HUES6 (cell line): Measurements from ENCODE around the gene ZNF106.

Experiments
- H3K27ac ChIP-seq: 2 replicates; pipeline ENCODE4 v1.7.0; 2013; ENCODE audit warnings: low read depth, mild to moderate bottlenecking, low read length, inconsistent platforms
- H3K27me3 ChIP-seq: 2 replicates; pipeline ENCODE4 v1.6.1; 2013; ENCODE audit warnings: low read length; ENCODE audit not compliant: control insufficient read depth, insufficient read depth
- H3K36me3 ChIP-seq: 2 replicates; pipeline ENCODE4 v1.6.1; 2013; ENCODE audit warnings: low read length; ENCODE audit not compliant: control insufficient read depth, insufficient read depth
- H3K4me1 ChIP-seq: 2 replicates; pipeline ENCODE4 v1.6.1; 2013; ENCODE audit warnings: low read length; ENCODE audit not compliant: control insufficient read depth, insufficient read depth
- H3K4me3 ChIP-seq: 2 replicates; pipeline ENCODE4 v1.5.1; 2013; ENCODE audit warnings: low read depth, low read length
- H3K9ac ChIP-seq: one replicate; pipeline ENCODE4 v1.6.1; 2013; ENCODE audit warnings: mild to moderate bottlenecking, low read length
- H3K9me3 ChIP-seq: 2 replicates; pipeline ENCODE4 v1.6.1; 2013; ENCODE audit warnings: low read depth, low read length; ENCODE audit not compliant: control insufficient read depth, insufficient read depth

ZNF106 gene

GRCh38 chr15:42447599-42447998 lies 43.3 kb downstream of the ZNF106 start:
- H3K27ac ChIP-seq = no peak overlapping the region
- H3K4me1 ChIP-seq = no peaks in the 10 kb centered on the region
- no peaks in the 10 kb centered on the region for H3K9me3 ChIP-seq
- peaks cover 66% of the 10 kb centered on the region for H3K36me3 ChIP-seq
- no peaks in the 10 kb centered on the region for H3K27me3 ChIP-seq
- H3K4me3 ChIP-seq = no peak overlapping the region
- H3K9ac ChIP-seq = no peak overlapping the region

DNA sequence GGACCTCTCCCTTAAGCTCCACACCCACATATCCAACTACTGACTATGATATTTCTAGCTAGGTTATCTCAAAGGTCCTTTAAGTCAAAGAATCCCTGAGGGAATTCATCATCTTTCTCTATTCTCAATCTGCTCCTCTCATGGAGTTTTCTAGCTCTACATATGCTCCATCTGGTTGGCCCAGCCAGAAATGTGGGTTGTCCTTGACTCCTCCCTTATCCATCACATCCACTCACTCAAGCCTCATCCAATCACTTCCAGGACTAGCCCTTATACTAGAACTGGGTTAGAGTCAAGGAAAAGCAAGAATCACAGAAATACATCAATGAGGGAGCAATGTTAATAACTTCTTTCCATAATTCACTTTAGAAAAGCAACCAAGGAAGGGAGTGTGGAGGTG lies 45.4 kb downstream of the ZNF106 start:
- H3K4me3 ChIP-seq = no peak overlapping the region
- peaks cover 66% of the 10 kb centered on the region for H3K36me3 ChIP-seq
- no peaks in the 10 kb centered on the region for H3K9me3 ChIP-seq
- no peak overlapping the region for H3K9ac ChIP-seq
- no peak overlapping the region for H3K27ac ChIP-seq
- H3K27me3 ChIP-seq = no peaks in the 10 kb centered on the region
- H3K4me1 ChIP-seq = no peaks in the 10 kb centered on the region

GRCh38 chr15:42444415-42445063 lies 46.4 kb downstream of the ZNF106 start:
- no peaks in the 10 kb centered on the region for H3K27me3 ChIP-seq
- no peak overlapping the region for H3K9ac ChIP-seq
- no peak overlapping the region for H3K27ac ChIP-seq
- H3K4me3 ChIP-seq = no peak overlapping the region
- no peaks in the 10 kb centered on the region for H3K4me1 ChIP-seq
- peaks cover 61% of the 10 kb centered on the region for H3K36me3 ChIP-seq
- H3K9me3 ChIP-seq = no peaks in the 10 kb centered on the region

GRCh38 chr15:42427429-42428223 lies 63.3 kb downstream of the ZNF106 start:
- Histone ChIP-seq H3K4me1 (no peaks in the 10 kb centered on the region), H3K9me3 (no peaks in the 10 kb centered on the region), H3K36me3 (peaks cover 84% of the 10 kb centered on the region), H3K27me3 (no peaks in the 10 kb centered on the region), H3K4me3 (no peak overlapping the region), H3K9ac (no peak overlapping the region), H3K27ac (no peak overlapping the region)

DNA sequence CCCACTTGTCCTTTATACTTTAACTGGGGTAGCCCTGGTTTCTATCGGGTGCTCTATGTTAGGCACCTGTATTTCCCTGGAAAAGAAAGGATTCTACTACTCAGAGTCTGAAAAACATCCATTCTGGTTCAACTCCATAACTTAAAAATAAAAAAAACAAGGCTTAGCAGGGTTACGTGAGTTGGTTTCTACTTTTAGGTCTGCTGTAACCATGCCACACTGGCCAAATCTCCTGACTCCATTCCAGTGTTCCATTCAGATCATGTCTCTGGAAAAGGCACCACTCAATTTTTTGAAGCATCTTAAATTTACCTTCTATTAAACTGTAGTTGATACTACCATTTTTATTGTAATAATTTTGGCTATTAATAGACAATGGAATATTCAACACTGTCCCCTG lies 69.6 kb downstream of the ZNF106 start:
- no peaks in the 10 kb centered on the region for H3K9me3 ChIP-seq
- H3K4me3 ChIP-seq = no peak overlapping the region
- peaks cover 78% of the 10 kb centered on the region for H3K36me3 ChIP-seq

DNA sequence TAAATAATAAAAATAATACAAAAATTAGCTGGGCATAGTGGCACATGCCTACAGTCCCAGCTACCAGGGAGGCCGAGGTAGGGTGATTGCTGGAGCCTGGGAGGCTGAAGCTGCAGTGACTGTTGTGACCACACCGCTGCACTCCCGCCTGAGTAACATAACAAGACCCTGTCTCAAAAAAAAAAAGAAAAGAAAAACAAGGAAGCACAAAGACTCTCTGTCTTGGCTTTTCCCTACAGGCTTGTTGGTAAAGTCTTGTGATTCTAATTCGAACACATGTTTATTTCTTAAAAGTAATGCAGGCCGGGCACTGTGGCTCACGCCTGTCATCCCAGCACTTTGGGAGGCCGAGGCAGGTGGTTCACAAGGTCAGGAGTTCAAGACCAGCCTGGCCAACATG lies 71.6 kb downstream of the ZNF106 start:
- no peaks in the 10 kb centered on the region for H3K27me3 ChIP-seq
- no peak overlapping the region for H3K9ac ChIP-seq
- no peaks in the 10 kb centered on the region for H3K9me3 ChIP-seq
- no peaks in the 10 kb centered on the region for H3K4me1 ChIP-seq
- no peak overlapping the region for H3K27ac ChIP-seq
- H3K36me3 ChIP-seq = peaks cover 79% of the 10 kb centered on the region
- no peak overlapping the region for H3K4me3 ChIP-seq

More for the DNA sequence above, 69.6 kb downstream of the ZNF106 start:
- Histone ChIP-seq H3K27me3 (no peaks in the 10 kb centered on the region), H3K4me1 (no peaks in the 10 kb centered on the region), H3K27ac (no peak overlapping the region), H3K9ac (no peak overlapping the region)

DNA sequence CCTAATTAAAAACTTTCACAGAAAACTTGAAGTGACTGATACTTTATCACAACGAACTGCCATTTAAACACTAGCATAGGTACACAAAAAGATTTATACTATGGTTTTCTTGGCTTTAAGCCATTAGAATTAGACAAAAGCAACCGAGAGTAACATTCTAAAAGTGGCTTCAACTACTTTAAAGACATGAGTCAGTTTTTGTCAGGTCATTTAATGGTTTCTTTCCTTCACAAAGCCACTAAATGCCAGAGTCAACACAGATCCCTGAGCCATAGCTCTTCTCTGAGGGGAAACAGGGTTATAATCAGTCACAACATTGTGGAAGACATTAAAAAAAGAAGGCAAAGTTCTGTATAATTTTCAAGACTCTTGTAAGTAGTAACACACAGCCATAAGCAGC lies 77.0 kb downstream of the ZNF106 start:
- no peak overlapping the region for H3K9ac ChIP-seq
- H3K27ac ChIP-seq = no peak overlapping the region
- H3K9me3 ChIP-seq = no peaks in the 10 kb centered on the region
- H3K4me3 ChIP-seq = no peak overlapping the region
- H3K27me3 ChIP-seq = no peaks in the 10 kb centered on the region
- H3K36me3 ChIP-seq = peaks cover 54% of the 10 kb centered on the region
- H3K4me1 ChIP-seq = no peaks in the 10 kb centered on the region

GRCh38 chr15:42411884-42412283 lies 79.1 kb downstream of the ZNF106 start:
- Histone ChIP-seq H3K9ac (no peak overlapping the region), H3K36me3 (peaks cover 38% of the 10 kb centered on the region), H3K9me3 (no peaks in the 10 kb centered on the region), H3K4me3 (no peak overlapping the region), H3K27me3 (no peaks in the 10 kb centered on the region), H3K4me1 (no peaks in the 10 kb centered on the region), H3K27ac (no peak overlapping the region)

GRCh38 chr15:42409011-42409410 lies 81.9 kb downstream of the ZNF106 start:
- Histone ChIP-seq H3K4me3 (no peak overlapping the region), H3K9me3 (no peaks in the 10 kb centered on the region), H3K9ac (no peak overlapping the region), H3K36me3 (peaks cover 15% of the 10 kb centered on the region; the same call in 1 of the 2 replicates), H3K27ac (no peak overlapping the region), H3K4me1 (no peaks in the 10 kb centered on the region; the same call in 1 of the 2 replicates), H3K27me3 (no peaks in the 10 kb centered on the region)

DNA sequence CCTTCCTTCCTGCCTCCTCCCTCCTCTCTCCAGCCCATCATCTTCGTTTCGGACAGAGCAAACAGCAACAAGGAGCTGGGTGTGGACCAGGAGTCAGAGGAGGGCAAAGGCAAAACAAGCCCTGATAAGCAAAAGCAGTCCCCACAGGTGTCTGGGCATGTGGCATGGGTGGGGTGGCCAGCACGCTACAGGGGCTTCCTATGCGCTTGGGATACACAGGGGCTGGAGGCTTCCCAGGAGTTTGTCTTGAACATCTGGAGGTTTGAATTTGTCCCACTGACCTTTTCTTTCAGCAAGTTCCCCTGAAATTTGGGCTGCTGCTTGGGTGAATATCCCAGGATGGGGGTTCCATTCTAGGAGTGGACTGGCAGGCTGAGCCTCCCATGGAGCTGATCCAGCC lies 82.8 kb downstream of the ZNF106 start:
- peaks cover 15% of the 10 kb centered on the region; the same call in 1 of the 2 replicates for H3K36me3 ChIP-seq
- no peak overlapping the region for H3K4me3 ChIP-seq
- no peaks in the 10 kb centered on the region; the same call in 1 of the 2 replicates for H3K4me1 ChIP-seq
- no peaks in the 10 kb centered on the region for H3K9me3 ChIP-seq
- H3K27me3 ChIP-seq = no peaks in the 10 kb centered on the region
- no peak overlapping the region for H3K9ac ChIP-seq
- no peak overlapping the region for H3K27ac ChIP-seq

DNA sequence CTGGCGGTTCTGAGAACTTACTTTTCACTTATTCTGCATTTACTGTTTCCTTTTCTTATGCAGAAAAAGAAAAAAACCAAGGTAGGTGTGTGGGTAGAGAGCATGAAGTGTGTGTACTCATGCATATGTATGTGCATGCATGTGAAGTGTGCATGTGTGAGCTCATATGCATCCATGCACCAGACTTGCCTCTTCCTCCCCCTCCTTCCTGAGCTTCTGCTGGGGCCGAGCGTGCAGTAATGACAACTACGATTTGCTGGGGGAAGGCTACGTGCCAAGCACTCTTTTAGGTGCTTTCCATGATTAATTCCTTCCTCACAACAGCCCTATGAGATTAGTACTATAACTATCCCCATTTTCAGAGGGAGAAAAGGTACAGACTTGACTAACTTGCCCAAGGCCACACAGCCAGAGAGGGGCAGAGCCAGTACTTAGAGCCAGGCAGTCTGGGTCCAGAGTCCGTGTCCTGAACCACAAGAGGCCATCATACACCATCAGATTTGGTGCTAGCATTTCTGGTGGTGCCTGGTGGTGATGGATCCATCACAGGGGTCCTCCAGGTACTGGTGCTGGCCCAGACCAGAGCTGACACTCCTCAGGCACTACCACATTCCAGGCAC lies 85.0 kb downstream of the ZNF106 start:
- peaks cover 3% of the 10 kb centered on the region; the same call in 1 of the 2 replicates for H3K36me3 ChIP-seq
- H3K4me1 ChIP-seq = no peaks in the 10 kb centered on the region; the same call in 1 of the 2 replicates
- H3K27ac ChIP-seq = no peak overlapping the region
- no peak overlapping the region for H3K4me3 ChIP-seq
- H3K27me3 ChIP-seq = no peaks in the 10 kb centered on the region
- no peaks in the 10 kb centered on the region for H3K9me3 ChIP-seq
- H3K9ac ChIP-seq = no peak overlapping the region
